Frontal cortex (tissue), 4 donors: ENCODE measurements around the gene SDK2. TPM values are rescaled to one million over a fixed set of nuclear protein-coding genes. Genes with fewer than 3 reads are reported as not detected.

Source experiments
- DNase-seq, 2 donors: peaks; one replicate each; pipeline ENCODE4 v3.0.0; 2012; ENCODE audit warnings: low spot score in 2 of 2
- FAIRE-seq: peaks from 2 replicates; lab custom pipeline; 2012; peaks lifted over from hg19 to GRCh38; lab: Jason Lieb, UNC
- total RNA-seq: library from RNA; depleted of rRNA; stranded (reverse); fragments of >200 nt; gene quantifications from one replicate; pipeline ENCODE4 v1.2.3, GENCODE V29; 2014
- donor health status: control.
- donor health status: control.
- donor health status: control.

Gene SDK2
- total RNA-seq, 1 donor from 2014 or later, result 6.9 TPM

DNA sequence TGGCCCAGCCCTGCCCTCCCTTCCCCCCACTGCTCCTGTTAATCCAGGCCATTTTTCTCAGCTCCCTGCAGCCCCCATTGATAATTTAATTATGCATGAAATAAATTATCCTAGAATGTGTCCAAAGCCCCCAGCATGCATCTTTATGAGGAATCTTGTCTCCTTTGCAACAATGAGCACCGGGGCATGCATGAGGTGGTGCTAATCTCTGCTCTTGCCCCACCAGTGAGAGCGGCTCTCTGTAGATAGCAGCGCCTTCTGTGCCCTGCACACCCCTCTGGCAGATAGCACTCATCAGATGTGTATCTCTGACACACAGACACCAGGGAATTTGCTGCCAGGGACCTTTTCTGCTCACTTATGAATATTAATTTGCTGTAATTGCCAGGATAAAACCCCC lies 192.2 kb downstream of the SDK2 start:
- FAIRE-seq (no peak), DNase-seq (no peak)

DNA sequence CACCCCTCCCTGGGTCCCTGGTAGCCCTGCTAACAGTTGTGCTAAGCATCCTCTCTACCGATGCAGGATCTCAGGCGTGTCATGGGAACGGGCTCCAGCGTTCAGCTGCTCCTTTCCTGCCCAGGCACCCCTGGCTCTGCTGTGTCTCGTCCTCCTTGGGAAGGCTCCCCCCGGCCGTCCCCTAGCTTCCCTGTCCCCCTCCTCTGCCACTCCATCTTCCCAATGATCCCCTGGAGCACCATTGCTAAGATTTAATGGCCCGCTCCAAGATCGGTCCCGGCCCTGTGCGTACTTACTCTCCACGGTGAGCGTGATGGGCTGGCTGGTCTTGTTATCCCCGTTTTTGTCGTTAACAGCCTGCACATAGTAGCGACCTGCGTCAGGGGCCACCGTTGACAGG lies 196.9 kb downstream of the SDK2 start:
- FAIRE-seq, result no peak
- DNase-seq, result no peak

DNA sequence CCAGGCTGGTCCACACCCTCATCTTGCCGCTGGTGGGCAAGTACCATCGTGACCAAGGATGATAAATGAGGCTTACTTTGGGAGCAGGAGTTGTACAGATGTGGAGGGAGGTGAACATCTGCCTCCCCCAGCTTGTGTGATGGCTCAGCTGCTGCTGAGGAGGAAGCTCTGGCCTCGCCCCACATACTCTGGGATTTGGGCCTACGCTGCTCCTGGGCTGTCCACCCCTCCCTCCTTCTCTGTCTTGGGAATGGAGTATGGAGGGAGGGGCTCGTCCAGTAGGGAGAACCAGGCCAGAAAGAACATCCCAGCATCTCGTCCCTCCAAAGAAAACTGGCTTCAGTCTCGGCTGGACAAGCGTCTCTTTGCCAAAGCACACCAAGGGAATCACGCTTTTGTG lies 197.6 kb downstream of the SDK2 start:
- FAIRE-seq (no peak), DNase-seq (no peak)

DNA sequence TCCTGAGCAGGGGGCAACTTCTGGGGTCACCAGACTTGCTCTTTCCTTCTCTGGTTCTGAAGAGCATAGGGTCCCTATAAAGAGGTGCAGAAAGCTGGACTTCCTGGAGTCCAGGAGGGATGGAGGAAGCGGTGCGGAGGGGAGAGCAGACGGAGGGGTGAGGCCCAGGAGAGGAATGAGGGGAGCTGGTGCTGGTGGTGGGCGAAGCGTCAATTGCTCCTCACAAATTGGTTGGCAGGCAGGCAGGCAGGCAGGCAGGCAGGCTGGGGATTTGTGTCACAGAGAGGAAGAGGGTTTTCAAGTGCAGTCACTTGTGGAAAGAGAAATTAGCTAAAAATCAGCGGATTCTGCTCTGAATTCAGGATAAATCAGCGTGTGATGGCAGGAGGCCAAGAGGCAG lies 198.8 kb downstream of the SDK2 start:
- DNase-seq, result no peak
- FAIRE-seq, result no peak

DNA sequence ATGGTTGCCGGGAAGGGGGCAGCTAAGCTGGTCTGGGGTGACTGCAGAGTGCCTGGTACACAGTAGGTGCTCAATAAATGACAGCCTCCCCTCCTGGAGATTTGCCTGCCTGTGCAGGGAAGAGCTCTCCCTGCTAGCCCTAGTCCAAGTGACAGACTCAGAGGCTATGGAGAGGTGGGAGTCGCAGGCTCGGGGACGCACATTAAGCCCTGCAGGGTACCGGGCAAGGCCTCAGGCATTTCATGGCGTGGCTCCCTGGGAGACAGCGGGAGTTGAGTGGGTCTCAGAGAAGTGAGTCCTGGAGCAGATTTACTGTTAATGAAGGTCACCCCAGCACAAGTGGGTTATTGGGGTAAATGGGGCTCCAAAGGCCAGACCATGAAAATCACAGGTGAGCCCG lies 200.2 kb downstream of the SDK2 start:
- DNase-seq (no peak), FAIRE-seq (no peak)

DNA sequence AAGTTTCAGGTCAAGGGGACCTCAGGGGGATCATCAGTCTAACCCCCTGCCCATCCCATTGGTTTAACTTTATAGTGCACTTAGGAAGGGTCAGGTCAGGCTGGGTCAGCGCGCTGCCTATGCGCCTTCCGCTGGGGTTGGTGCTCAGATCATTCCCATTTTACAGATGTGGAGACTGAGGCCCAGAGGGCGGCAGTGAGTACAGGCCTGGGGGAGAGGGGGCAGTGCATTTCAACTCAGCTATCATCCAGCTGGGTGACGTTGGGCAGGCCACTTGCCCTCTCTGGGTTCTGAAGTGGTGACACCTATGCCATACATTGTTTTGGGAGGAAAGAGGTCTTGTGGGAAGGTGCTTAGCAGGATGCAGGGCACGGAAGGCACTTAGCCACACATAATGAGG lies 204.6 kb downstream of the SDK2 start:
- no peak for FAIRE-seq
- DNase-seq, result no peak

DNA sequence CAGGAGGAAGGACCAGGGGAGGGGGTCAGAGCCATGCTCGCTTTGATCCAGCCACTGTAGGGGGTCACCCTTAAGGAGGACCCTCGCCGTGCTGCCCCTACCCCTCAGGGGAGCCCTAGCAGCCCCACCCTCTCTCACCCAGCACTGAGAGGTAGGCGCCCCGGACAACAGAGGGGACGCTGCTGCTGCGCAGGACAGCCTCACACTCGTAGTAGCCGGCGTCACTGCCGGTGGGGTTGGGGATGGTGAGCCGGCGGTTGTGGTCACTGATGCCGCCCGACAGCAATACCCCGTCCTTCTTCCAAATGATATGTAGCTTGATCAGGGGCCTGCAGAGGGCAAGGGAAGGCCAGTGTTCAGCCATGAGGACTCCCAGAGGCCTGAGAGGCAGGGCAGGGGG lies 206.4 kb downstream of the SDK2 start:
- no peak for DNase-seq
- FAIRE-seq, result no peak

DNA sequence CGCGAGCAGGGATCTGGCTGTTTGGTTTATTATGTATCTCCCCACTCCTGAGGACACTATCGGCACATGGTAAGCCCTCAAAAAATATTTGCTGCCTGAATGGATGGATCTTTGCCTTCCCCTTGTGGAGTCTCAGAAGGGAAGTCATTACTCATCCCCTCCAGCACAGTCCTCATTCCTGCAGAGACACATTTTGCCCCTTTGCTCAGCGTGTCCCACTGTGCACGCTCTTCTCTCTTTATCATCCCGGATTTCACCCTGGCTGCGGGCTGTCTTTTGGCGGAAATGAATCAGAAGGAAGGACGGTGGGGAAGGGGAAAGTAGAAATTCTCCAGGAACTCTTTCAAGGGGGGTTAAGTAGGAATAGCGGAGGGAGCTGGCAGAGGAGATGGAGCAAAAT lies 207.3 kb downstream of the SDK2 start:
- DNase-seq, result no peak
- FAIRE-seq, result no peak

DNA sequence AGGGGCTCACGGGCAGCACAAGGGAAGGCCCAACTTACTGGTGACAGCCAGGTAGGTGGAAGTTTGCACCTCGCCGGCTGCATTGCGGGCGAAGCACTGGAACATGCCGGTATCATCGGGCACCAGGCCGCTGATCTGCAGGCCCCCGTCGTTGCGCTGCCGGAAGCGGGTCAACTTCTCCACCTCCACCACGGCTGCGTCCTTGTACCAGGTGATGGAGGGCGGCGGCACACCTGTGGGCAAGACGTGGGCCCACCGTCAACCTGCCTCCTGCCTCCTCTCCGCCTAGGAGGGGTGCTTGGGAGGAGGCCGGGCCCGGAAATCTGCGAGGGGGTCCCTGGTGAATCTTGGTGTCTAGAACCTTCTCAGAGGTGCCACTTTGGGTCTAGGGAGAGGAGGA lies 208.8 kb downstream of the SDK2 start:
- FAIRE-seq (no peak), DNase-seq (no peak)

DNA sequence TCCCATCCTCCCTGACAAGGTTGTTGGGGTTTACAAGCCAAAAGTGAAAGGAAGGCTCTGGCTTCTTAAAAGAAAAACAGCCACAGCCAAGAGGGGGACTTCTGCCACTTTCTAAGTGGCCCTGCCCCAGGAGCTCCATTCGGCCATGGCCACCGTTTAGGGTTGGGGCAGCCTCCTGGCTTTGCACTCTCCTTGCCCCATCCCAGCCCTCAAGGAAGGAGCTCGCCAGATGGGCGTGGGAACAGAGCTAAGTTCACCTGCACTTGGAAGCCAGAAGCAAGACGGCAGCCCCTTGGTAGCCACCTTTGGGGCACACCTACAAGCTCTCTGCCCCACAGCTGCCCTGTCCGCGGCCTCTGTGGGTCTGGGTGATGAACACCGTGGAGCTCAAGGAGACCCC lies 210.1 kb downstream of the SDK2 start:
- DNase-seq (no peak), FAIRE-seq (no peak)

DNA sequence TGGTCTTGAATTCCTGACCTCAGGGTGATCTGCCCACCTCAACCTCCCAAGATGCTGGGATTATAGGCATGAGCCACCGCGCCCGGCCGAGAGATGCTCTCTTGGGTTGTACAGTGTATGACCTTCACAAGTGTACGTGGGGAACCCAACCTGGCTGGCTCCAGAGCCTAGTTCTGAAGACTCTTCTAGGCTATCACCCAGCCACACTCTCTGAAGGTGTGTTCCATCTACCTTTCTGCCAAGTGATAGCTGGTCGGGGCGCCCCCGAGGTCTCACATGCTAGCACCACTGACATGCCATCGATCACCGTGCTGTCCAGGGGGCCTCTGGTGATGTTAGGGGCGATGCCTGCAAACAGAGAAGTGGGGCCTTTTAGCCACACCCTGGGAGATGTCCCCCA lies 210.7 kb downstream of the SDK2 start:
- no peak for FAIRE-seq
- no peak for DNase-seq

DNA sequence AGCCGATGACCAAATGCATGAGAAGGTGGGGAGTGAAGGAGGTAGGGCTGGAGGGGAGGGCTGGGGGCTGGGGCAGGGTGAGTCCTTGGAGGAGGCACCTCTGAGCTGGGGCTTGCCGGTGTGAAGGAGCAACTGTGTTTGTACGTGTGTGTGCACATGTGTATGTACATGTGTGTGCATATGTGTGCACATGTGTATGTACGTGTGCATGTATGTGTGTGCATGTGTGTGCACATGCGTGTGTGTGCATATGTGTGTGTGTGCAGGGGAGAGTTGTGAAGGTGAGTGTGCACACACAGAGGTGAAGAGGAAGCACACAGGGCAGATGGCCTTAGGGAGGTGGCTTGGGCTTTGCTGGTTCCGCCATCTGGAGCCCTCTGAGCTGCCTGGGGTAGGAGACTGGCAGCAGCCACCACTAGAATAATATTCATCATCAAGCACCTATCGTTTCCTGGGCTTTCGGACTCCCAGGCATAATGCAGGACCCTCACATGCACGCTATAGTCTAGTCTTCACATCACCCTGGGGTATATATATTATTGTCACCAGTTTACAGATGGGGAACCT lies 211.5 kb downstream of the SDK2 start:
- FAIRE-seq (no peak), DNase-seq (no peak)

DNA sequence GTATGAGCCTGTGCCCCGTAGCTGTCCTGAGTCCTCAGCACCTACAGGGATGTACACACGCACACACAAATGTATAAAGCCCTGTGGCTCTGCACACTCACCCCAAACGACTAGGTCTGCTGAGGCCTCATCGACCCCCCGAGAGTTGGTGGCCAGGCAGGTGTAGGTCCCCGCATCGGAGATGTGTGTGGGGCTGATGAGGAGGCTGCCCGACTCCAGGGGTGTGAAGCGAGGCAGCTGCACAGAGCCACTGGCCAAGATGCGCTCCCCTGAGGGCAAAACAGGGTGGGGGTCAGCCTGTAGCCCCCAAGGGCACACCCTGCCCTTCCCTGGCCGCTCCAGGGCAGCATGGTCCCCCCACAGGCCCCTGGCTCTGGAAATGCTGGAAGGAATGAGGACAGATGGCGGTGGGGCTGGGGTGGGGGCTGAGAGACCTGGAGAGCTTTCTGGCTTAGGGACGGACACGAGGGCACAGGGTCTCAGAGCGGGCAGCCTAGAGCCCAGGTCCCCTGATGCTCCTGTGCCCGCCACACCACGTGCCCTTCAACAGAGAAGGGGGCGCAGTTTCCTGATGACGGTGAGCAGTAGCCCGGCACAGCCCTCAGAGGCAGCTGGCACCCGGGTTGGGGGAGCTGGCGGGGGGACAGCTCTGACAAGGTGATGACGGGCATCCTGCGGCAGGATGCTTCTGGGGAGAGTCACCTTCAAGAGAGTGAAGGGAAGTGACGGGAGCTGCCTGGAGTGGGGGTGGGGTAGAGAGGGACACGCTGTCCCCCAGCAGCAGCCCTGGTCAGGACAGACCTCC lies 212.6 kb downstream of the SDK2 start:
- DNase-seq (no peak), FAIRE-seq (no peak)

DNA sequence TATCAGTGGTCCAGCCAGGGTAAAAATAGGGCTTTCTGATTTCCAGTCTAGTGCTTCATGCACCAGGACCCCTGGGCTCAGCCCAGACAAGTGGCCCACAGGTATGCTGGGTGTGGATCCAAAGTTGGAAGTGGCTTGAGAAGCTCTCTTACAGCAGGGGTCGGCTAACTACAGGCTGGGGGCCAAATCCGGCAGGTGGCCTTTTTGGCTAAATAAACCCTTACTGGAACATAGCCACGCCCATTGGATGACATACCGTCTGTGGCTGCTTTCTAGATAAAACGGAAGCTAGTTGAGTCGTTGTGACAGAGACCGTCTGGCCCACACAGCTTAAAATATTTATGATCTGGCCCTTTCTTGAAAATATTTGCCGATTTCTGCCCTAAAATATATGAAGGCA lies 213.4 kb downstream of the SDK2 start:
- DNase-seq, result no peak

DNA sequence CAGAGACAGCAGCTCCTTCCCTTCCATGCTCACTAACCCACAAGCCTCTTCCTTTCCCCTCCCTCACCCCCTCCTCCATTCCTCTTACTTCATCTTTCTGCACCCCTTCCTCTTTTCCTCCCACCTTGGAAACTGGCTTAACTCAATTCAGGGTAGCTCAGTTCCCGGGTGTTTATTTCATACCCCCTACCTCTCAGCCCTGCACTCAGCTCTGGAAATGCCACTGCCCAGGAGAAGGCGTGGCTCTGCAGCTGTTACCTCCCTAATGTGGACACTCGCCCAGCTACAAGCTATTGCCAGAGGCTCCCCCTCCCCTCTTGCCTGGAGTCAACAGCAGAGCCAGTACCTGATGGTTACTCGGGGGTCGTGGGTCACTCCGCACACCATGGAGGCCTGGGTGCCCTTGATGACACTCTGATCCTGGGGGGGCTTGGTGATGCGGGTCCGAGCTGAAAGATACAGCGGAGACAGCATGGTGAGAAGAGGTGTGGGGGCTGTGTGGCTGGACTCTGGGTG lies 214.0 kb downstream of the SDK2 start:
- FAIRE-seq, result no peak
- DNase-seq, result no peak

More for the DNA sequence above, 213.4 kb downstream of the SDK2 start:
- FAIRE-seq, result no peak

DNA sequence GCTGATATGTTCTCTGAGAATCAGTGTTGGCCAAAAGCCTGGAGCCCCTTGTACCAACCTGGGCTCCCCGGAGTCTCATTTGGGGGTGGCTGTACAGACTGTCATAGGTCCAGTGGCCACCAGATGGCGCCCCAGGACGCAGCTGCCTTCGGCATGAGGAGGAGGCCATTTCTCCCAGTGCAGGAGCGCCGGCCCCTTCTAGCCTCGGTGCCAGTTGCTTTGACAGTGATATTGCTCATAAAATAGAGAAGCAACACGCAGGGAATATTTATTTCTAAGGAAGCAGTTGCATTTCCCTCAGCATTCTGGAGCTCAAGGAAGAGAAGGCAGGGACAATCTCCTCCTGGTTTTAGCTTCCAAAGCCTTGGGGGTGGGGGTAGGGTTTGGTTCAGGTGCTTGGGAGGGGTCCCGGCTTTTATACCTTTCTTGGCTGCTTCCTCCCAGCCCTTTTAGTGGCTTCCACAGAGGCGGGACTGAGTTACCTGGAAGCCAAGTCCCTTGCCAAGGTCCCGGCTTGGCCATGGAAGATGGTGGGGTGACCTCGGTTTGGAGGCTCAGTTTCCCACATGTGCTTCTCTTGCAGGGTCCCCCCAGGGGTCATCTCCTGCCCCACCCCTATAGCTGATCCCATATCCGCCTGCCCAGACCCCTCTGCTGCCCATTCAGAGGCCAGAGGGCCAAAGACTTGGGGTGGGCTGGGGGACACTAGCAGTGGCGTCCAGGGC lies 214.6 kb downstream of the SDK2 start:
- FAIRE-seq, result no peak

DNA sequence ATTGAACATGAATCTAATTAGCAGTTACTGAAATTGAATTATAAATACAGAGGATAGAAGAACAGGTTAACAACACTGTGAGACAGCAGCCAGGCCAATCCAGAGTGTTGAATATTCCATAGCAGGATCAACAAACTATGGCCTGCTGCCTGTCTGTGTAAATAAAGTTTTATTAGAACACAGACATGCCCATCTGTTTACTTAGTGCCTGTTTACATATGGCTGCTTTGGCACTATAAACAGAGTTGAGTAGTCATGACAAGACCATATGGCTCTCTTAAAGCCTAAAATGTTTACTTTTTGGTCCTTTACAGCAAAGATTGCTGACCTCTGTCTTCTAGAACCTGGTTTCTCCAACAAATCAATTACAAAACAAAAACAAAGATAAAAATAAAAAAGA lies 217.0 kb downstream of the SDK2 start:
- DNase-seq (no peak), FAIRE-seq (no peak)

More for the DNA sequence above, 214.6 kb downstream of the SDK2 start:
- DNase-seq, result peak; percentile 64 to 89

DNA sequence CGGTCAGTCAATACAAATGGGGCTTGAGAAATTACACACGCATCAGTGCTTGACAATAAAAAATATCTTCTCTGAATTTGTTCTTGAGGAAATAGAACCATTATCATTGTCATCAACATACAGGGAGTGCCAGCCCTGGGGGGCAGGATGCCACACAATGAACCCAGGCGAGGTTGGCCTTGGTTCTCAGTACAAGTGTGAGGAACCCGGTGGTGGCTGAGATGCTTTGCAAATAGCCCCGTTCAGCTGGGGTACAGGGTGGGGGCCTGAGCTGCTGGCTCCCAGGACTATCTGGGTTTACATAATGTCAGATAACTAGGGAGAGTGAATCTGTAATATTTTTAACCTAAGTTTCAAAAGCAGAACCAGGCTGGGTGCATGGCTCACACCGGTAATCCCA lies 219.7 kb downstream of the SDK2 start:
- no peak for DNase-seq
- FAIRE-seq, result no peak

DNA sequence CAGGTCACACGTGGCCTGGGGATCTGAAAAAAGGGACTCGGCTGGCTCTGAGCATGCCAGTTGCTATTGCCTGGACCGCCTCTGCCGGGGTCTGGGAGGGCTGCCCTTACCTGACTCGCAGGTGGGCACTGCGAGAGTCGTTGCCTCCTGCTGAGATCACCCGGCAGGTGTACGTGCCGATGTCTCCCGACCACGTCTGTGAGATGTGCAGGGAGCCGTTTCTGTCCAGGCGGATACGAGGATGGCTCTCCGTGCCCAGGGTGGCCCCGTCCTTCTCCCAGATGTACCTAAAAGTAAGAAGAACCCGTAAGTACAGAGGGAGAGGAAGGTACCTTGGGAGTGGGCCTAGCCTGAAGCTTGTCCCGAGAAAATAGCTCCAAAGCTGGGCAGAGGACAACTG lies 220.4 kb downstream of the SDK2 start:
- DNase-seq (no peak), FAIRE-seq (no peak)

DNA sequence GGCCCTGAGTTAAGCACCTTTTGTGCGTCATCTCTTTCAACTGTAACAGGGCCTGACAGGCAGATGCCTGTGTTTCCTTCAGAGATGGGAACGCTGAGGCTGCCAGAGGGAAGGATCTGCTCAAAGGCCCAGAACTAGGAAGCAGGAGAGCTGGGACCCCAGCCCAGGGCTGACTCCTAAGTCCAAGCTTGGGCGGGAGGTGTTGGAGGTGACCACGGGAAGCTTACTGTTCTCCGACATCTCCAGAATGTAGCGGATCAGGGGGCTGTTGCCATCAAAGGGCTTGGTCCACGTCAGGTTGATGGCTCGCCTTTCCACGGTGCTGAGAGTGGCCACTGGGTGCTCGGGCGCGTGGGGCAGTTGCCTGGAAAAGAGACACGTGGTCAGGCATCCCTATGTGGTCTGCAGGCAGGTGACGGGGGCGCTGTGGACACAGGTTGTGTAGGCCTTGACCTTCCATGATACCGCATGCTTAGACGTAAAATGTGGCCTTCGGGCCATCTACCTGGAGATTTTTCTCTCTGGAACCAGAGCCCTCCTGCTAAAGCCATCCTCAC lies 221.0 kb downstream of the SDK2 start:
- no peak for DNase-seq
- no peak for FAIRE-seq

DNA sequence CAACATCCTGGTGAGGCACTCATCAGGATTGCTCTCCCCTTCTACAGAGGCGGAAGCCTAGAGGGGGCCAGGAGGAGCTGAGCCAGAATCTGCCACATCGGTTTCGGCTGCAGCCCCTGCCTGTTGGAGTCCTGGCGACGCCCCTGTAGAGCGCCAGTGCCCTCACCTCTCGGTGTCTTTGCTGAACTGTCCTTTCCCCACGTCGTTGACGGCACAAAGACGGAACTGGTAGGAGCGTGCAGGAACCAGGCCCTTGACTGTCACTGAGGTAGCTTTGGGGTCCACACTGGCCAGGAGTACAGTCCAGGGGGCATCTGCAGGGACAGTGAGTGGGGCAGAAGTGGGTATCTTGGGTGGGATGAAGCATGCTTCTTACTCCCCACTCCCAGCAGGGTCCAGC lies 222.1 kb downstream of the SDK2 start:
- no peak for FAIRE-seq

More for the DNA sequence above, 222.1 kb downstream of the SDK2 start:
- no peak for DNase-seq
